HG03520 (cell line): Measurements from ENCODE around the gene ATP5PD.
"Not testable (repeated sequence)": the region's sequence is repeated elsewhere in the genome, so short reads cannot be mapped to it uniquely, and the experiment has no call there.

Experiments used
- ATAC-seq: cut with Tn5 transposase; IDR thresholded peaks from one replicate; pipeline ENCODE4 v1.9.1; 2021; ENCODE audit warnings: mild to moderate bottlenecking, moderate library complexity; ENCODE audit not compliant: unreplicated experiment

The ATP5PD gene

GRCh38 chr17:75077496-75078283, 30.9 kb upstream of the ATP5PD start:
- no peak for ATAC-seq

DNA sequence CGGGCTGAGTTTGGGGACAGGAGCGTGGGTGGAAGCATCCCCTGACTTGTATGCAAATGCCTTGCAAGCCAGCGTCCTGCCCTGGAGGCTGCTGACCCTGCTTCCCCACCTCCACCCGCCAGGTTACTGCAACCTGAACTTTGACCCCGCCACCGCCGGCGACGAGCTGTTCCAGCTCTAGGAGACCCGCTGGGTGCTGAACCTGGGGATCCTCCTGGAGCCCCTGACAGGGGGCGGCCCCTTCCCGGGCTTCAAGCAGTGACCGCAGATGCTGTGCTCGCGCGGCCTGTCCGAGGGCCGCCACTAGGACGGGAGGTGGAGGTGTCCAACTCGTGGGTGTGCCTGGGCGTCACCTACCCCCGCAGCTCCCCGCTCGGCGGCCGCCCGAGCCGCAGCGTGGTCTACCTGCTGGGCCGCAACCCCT, 30.3 kb upstream of the ATP5PD start:
- no peak for ATAC-seq

- no peak for ATAC-seq
These were observed 29.0 kb upstream of the ATP5PD start for GRCh38 chr17:75075597-75076336.

DNA sequence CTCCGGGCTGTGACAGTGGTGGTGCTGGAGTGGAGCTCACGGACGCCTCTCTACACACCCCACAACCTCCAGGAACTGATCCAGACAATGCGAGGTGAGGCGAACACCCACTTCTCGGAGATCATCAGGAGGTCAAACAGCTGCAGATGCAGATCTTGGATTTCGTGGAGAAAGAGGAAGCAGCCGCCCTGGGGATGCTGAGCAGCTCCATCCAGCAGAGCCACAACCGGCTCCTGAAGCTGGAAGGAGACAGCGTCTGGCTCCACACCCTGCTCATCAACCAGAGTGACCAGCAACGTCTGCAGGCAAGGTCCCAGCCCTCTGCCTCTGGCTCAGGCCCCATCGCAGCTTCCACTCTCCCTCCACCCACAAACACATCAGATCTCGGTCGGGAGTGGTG, 27.8 kb upstream of the ATP5PD start:
- no peak for ATAC-seq

GRCh38 chr17:75073618-75074047, 26.9 kb upstream of the ATP5PD start:
- ATAC-seq: no peak

- not testable (repeated sequence) for ATAC-seq
These were observed 26.1 kb upstream of the ATP5PD start for GRCh38 chr17:75072909-75073308.

DNA sequence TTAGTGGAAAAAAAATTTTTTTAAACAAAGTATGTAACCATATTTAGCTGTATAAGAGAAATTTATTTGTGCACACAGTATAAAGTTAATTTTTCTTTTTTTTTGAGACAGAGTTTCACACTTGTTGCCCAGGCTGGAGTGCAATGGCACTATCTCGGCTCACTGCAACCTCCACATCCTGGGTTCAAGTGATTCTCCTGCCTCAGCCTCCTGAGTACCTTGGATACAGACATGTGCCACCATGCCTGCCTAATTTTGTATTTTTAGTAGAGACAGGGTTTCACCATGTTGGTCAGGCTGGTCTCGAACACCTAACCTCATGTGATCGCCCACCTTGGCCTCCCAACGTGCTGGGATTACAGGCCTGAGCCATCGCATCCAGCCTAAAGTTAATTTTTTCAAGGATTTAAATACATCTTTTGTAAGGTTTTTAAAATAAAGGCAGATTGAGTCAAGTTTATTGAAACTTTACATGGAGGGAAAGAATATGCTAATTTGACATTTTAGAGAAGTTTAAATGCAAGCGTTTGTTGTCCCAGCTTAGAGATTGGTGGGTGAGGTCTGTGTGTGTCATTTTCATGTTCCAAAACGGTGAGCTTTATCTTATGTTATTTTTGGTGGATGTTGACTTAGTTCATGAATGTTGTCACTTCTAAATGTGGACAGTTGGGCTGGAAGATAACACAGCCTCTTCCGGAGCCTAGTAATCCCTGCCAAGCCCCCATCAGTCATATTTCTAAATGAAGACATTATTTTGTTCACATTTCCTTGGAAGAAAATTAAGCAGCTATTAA, 24.9 kb upstream of the ATP5PD start:
- ATAC-seq: not testable (repeated sequence)

DNA sequence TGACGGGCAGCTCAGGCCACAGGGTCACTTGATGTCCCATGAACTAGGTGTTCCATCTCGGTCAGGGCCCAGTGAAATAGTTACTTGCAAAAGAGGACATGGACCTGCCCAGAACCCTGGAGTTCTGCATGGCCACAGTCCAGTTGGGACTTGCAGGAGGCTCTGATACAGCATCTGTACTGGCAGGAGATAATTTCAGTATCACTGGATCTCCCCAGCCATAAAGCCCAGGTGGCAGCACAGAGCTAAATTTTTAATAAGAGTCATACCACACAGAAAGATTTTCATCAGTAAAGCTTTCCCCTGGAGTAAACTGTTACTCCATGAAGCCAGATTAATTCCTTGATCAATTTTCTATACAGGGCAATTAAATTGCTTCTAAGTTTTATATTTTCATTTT, 23.0 kb upstream of the ATP5PD start:
- ATAC-seq: no peak

GRCh38 chr17:75068750-75069149, 22.0 kb upstream of the ATP5PD start:
- no peak for ATAC-seq

DNA sequence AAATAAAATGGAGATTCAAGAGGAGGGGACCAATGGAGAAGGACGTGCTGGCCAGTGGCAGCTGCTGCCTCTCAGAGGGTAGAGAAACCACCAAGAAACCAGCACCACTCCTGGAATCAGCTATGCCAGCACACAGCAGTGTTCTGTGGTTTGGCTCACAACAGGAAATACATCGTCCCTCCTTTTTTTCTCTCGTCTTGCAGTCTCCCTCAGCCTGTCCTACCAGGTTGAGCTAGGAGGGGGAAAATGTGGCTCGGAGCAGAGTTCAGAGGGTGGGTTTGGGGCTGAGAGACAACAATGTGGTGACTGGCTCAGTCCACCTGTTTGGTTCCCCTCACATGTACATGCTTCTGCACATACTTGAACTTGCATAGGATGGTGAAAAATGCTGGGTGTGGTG, 21.1 kb upstream of the ATP5PD start:
- ATAC-seq: no peak

GRCh38 chr17:75065562-75066151, 18.9 kb upstream of the ATP5PD start:
- no peak for ATAC-seq

GRCh38 chr17:75064867-75065561, 18.2 kb upstream of the ATP5PD start:
- ATAC-seq: no peak

GRCh38 chr17:75064460-75064859, 17.7 kb upstream of the ATP5PD start:
- ATAC-seq: no peak

GRCh38 chr17:75064040-75064439, 17.3 kb upstream of the ATP5PD start:
- ATAC-seq: no peak

DNA sequence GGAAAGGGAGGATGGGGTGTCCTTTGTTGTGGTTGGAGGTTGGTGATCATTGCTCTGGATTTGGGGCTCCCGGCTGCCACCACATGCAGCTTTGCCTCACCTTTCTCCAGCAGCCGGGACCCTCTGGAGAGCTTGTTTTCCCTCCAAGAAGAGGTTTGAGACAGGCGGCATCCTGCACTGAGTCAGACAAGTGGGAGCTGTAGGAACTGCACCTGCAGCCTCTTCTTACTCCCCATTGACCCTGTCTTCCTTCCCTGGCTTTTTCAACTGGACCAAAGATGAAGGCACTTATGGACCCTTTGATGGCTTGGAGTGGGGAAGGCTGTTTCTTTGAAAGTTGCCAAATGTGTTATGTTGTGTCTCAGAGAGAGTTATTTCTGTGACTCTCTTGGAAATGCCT, 16.9 kb upstream of the ATP5PD start:
- no peak for ATAC-seq

DNA sequence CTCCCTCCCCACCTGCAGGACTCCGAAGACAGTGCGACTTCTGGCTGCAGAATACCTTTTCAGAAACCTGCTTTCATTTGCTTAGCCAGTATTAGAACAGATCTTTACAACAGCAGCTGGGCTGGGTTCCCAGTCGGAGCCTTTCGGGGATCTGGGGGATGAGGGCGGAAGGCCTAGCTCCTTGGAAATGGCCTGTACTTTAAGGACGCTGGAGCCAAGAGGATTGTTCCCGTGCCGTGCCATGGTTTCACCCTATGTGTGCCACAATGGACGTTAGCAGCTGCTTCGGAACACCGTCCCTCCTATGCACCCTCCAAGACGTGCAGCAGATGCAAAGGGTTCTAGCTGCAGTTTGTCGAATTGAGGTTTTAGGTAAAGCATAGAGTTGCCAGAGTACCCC, 16.4 kb upstream of the ATP5PD start:
- no peak for ATAC-seq

DNA sequence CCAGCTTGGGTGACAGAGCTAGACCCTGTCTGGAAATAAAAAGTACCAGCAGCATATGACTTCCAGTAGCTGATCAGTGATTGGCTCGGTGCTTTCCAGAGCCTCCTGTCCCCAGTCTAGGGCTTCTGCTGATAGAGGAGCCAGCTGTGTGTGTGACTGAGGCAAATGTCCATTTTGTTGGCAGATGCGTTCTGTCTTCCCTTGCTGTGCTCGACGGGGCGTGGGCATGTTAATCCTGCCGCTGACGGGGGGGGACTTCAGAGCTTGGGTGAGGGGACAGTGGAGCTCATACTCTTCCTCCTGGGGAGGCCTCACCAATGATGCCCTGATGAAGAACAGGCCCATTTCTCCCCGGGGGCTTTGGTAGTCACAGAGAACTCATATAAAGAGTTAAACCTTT, 14.8 kb upstream of the ATP5PD start:
- ATAC-seq: no peak

DNA sequence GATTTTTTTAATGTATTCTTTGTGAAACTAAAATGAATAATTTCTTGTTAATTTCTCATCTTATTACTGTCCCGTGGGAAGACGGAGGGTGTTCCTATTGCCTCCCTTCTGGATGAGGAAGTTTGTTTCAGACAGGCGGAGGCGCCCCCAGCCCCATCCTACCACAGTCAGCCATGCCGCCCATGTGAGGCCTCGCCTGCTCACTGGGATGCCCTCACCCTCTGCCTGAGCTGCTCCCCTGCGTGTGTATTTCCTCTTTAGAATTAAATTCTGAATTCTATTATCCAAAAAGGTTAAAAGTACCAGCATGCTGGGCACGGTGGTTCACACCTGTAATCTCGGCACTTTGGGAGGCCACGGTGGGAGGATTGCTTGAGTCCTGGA, 14.3 kb upstream of the ATP5PD start:
- no peak for ATAC-seq

- ATAC-seq: no peak
These were observed 13.8 kb upstream of the ATP5PD start for GRCh38 chr17:75060434-75061054.
